Cardiac fibroblast (primary cell): Measurements from ENCODE around the gene FN3KRP.

Experiments used
- DNase-seq, 2 donors: peaks; one replicate each; pipeline versions ENCODE4 v3.0.0 to v3.0.0-alpha.2; 2010; ENCODE audit warnings: low read depth in 2 of 2
- H3K4me3 ChIP-seq, 2 donors: replicated peaks in 1 of 2; 1 replicate in 1 of 2; 2 replicates in 1 of 2; pipeline ENCODE4 v1.5.1; 2011; ENCODE audit warnings: low read depth in 2 of 2, low read length in 2 of 2, mild to moderate bottlenecking in 2 of 2, moderate library complexity in 1 of 2
- TF ChIP-seq, protein P1 (sequence below): IDR thresholded peaks from one replicate; pipeline ENCODE4 v1.5.1; 2011; ENCODE audit warnings: low read depth, mild to moderate bottlenecking, low read length, inconsistent platforms

Gene FN3KRP

DNA sequence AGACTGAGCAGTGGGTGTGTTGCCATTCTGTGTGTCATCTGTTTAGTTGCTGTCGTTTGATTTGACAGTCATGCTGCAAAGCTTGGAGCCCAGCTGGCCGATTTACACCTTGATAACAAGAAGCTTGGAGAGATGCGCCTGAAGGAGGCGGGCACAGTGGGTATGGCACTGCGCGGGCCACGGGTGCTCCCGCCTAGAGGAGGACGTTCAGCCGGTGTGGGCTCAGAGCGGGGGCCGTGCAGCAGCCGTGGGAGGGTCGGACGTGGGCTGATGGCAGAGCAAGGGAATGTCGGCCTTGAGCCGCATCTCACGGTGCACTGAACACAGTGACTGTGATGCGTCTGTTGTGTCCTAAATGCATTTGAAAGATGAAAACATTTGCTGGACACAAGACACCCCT, 3.7 kb downstream of the FN3KRP start:
- no peak overlapping the region for H3K4me3 ChIP-seq
- TF ChIP-seq, protein P1, sequence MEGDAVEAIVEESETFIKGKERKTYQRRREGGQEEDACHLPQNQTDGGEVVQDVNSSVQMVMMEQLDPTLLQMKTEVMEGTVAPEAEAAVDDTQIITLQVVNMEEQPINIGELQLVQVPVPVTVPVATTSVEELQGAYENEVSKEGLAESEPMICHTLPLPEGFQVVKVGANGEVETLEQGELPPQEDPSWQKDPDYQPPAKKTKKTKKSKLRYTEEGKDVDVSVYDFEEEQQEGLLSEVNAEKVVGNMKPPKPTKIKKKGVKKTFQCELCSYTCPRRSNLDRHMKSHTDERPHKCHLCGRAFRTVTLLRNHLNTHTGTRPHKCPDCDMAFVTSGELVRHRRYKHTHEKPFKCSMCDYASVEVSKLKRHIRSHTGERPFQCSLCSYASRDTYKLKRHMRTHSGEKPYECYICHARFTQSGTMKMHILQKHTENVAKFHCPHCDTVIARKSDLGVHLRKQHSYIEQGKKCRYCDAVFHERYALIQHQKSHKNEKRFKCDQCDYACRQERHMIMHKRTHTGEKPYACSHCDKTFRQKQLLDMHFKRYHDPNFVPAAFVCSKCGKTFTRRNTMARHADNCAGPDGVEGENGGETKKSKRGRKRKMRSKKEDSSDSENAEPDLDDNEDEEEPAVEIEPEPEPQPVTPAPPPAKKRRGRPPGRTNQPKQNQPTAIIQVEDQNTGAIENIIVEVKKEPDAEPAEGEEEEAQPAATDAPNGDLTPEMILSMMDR, result no peak
- DNase-seq, result no peak

DNA sequence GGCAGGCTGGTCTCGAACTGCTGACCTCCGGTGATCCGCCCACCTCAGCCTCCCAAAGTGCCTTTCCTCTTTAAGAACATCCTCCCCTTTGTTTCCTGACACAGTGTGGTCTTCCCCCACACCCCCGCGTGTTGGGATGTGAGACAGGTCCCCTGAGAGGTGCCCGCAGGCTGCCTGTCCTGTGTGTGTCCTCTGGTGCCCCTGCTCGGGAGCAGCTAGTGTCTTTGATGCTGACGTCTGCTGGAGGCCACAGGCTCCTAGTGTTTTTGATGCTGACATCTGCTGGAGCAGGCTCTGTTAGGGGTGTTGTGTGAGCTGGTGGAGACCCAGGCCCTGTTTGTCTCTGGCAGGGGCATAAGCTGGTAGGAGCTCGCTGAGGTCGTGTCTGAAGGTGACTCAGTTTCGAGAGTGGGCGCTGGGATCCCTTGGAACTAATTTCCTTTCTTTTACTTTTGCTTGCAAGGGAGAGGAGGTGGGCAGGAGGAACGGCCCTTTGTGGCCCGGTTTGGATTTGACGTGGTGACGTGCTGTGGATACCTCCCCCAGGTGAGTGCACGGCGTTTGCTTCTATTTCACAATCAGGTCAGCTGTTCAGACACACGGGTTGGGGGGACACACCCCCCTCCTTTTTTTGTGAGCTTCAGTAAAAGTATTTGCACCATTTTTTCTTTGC, 6.0 kb downstream of the FN3KRP start:
- DNase-seq, result no peak
- no peak overlapping the region for H3K4me3 ChIP-seq

DNA sequence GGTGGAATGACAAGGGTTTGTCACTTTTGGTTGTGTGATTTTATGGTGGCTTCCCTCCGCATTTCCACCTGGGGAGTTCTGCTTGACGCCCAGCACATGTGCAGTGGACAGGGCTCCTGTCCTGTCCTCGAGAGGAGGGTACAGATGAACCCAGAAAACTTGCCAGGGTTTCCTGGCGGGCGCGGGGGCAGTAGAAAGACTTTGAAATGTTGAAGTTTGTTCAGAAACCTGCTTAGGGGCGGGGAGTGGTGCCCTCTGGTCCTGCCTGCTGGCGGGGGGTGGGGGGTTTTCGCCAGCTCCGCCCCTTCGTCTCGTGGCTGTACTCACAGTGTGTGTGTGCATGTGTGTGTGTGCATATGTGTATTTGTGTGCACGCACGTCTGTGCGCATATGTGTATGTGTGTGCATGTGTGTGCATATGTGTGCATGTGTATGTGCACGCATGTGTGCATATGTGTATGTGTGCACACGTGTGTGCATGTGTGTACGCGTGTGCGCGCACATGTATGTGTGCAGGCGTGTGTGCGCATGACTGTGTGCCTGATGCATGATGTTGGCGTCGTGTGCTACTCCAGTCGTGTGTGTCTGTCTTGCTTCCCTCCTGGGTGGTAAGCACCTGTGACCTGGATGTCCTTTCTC, 6.8 kb downstream of the FN3KRP start:
- H3K4me3 ChIP-seq, result no peak overlapping the region
- DNase-seq, result no peak
- TF ChIP-seq, protein P1, result no peak

More for the DNA sequence above, 6.0 kb downstream of the FN3KRP start:
- TF ChIP-seq, protein P1, result no peak

DNA sequence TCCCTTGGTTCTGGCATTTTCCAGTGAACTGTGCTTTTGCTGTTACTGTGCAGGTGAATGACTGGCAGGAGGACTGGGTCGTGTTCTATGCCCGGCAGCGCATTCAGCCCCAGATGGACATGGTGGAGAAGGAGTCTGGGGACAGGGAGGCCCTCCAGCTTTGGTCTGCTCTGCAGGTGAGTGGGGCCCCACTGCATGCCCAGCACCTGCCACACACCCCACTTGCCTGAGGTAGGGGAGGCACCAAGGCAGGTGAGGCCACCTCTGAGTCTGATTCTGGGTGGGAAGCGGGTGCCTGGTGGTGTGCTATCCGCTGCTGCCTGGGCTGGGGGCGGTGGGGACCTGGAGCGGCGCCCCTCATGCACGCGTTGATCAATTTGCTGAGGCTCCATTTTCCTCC, 9.9 kb downstream of the FN3KRP start:
- TF ChIP-seq, protein P1, result no peak
- DNase-seq, result no peak
- H3K4me3 ChIP-seq, result no peak overlapping the region

DNA sequence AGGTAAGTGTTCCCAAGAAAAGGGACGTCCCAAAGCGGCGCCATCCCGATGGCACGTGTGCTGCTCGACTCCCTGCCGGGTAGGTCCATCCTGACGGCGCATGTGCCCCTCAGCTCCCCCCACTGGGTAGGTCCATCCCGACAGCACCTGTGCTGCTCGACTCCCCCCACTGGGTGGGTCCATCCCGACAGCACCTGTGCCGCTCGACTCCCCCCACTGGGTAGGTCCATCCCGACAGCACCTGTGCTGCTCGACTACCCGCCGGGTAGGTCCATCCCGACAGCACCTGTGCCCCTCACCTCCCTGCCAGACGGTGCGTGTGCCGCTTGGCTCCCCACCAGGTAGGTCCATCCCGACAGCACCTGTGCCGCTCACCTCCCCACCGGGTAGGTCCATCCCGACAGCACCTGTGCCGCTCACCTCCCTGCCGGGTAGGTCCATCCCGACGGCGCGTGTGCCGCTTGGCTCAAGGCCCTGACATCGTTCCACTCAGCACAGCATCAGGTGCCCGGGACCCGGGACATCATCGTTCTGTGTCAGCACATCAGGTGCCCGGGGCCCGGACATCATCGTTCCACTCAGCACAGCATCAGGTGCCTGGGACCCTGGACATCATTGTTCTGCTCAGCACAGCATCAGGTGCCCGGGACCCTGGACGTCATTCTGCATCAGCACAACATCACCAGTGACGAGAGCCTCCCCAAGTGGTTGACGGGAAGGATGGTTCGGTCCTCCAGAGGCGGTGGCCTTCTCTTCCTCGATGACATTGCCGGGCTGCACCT, 13.2 kb downstream of the FN3KRP start:
- H3K4me3 ChIP-seq, result no peak overlapping the region
- DNase-seq, result no peak
- TF ChIP-seq, protein P1, result no peak

DNA sequence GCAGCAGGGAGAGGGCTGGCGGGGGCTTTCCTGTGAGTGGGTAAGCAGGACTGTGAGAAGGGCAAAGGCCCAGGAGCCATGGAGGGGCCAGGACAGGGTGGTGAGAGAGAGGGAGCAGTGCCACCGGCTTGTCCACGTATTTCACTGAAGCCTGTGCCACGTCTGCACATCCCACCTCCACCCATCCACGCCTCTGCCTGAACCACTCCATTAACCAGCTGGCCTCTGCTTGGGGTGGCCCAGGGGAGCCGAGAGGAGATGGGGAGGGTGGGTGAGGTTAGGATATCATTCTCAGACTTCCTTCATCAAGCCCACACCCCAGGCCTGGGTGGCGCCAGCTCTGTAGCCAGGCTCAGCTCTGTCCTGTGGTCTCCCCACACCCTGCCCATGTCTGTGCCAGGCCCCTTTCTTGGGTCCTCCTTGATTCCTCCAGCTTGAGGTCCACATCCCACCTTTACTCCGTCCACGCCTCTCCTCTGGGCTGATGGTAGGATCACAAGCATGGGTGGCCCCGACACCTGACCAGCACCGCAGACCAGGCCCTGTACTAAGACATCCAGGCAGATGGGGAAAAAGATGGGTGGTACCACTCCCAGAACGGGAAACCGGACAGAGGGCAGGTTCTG, 15.7 kb downstream of the FN3KRP start:
- no peak for DNase-seq
- H3K4me3 ChIP-seq, result no peak overlapping the region
- TF ChIP-seq, protein P1, result no peak
